ENCODE data around the gene SMAP2.

DNA sequence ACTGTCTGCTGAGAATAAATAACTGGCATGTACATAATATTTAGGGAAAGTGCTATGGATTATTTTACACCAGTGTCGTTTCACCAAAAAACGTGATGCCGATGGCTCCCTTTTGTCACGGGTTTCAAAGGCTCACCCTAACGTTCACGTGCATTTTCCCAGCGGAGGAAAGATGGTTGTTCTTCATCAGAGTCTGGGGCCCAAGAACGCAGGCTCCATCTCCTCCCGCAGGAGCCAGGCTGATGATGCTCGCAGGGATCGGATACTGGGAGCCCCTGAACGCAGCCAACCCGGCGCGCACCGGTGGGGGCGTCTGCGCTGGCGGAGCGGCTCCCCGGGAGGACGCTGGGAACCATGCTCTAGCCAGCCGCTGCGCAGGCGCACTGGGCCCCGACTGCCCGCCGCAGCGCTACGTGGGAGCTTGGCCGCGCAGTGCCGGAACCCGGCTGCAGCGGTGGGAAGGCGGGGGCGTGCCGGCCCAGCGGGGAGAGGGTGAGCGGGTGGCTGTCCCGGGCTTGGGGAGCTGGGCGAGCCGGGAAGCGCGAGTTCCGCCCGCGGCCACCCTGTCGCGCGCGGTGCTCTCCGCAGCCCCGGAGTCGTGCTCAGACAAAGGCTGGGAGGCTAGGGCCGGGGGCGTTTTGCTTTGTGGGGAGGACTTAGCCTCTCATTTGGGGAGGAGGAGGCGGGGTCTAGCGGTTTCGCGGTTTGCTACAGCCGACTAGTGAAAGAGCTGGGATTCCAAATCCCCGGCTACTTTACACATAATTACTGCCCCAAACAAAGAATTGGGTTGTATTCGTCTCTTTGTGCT, 76.4 kb downstream of the SMAP2 start, which contains the start of gene ZFP69B:
- TF ChIP-seq, protein P1, sequence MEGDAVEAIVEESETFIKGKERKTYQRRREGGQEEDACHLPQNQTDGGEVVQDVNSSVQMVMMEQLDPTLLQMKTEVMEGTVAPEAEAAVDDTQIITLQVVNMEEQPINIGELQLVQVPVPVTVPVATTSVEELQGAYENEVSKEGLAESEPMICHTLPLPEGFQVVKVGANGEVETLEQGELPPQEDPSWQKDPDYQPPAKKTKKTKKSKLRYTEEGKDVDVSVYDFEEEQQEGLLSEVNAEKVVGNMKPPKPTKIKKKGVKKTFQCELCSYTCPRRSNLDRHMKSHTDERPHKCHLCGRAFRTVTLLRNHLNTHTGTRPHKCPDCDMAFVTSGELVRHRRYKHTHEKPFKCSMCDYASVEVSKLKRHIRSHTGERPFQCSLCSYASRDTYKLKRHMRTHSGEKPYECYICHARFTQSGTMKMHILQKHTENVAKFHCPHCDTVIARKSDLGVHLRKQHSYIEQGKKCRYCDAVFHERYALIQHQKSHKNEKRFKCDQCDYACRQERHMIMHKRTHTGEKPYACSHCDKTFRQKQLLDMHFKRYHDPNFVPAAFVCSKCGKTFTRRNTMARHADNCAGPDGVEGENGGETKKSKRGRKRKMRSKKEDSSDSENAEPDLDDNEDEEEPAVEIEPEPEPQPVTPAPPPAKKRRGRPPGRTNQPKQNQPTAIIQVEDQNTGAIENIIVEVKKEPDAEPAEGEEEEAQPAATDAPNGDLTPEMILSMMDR (IDR thresholded peaks at IDR 0.05; ENCODE audit: low read depth, low read length): no peak
- TF ChIP-seq, protein P2, sequence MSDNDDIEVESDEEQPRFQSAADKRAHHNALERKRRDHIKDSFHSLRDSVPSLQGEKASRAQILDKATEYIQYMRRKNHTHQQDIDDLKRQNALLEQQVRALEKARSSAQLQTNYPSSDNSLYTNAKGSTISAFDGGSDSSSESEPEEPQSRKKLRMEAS (IDR thresholded peaks at IDR 0.05; ENCODE audit: low read depth, low read length): peak; percentile 75
- peak; percentile 79 for TF ChIP-seq POLR2A (IDR thresholded peaks at IDR 0.05; ENCODE audit: extremely low read depth, insufficient read length)
